ENCODE measurements around the gene EXTL1.
A peak's percentile ranks its signal among the peaks of the same experiment; 100 is the strongest.
"Not testable (repeated sequence)": the region's sequence is repeated elsewhere in the genome, so short reads cannot be mapped to it uniquely, and the experiment has no call there.

The EXTL1 gene

GRCh38 chr1:26021647-26022403, at the start of gene EXTL1:
Gene EXTL1, plus strand, starts transcription at chr1:26021775. Its CDS starts 872 bp downstream, at chr1:26022647.
- no peak for DNase-seq

- no peak for DNase-seq
Measured at GRCh38 chr1:25971811-25972180, 49.8 kb upstream of the EXTL1 start.

- DNase-seq = no peak
Measured at GRCh38 chr1:25973610-25974321, 47.8 kb upstream of the EXTL1 start.

- no peak for DNase-seq
Measured at GRCh38 chr1:25977801-25978200, 43.8 kb upstream of the EXTL1 start.

- DNase-seq = no peak
Measured at GRCh38 chr1:25978403-25978802, 43.2 kb upstream of the EXTL1 start.

GRCh38 chr1:25979210-25979609, 42.4 kb upstream of the EXTL1 start:
- no peak for DNase-seq

- DNase-seq = no peak
Measured at GRCh38 chr1:25985171-25985570, 36.4 kb upstream of the EXTL1 start.

- DNase-seq = no peak
Measured at GRCh38 chr1:25985670-25986069, 35.9 kb upstream of the EXTL1 start.

- not testable (repeated sequence) for DNase-seq
Measured at GRCh38 chr1:25986773-25987172, 34.8 kb upstream of the EXTL1 start.

GRCh38 chr1:25987951-25988350, 33.6 kb upstream of the EXTL1 start:
- no peak for DNase-seq

- no peak for DNase-seq
Measured at GRCh38 chr1:25989440-25990234, 31.9 kb upstream of the EXTL1 start.

GRCh38 chr1:25990251-25990650, 31.3 kb upstream of the EXTL1 start:
- DNase-seq = no peak

- no peak for DNase-seq
Measured at GRCh38 chr1:25990702-25991395, 30.7 kb upstream of the EXTL1 start.

GRCh38 chr1:25991937-25992688, 29.5 kb upstream of the EXTL1 start:
- no peak for DNase-seq

GRCh38 chr1:25992689-25993171, 28.8 kb upstream of the EXTL1 start:
- no peak for DNase-seq

- no peak for DNase-seq
Measured at GRCh38 chr1:25993197-25993951, 28.2 kb upstream of the EXTL1 start.

GRCh38 chr1:25994402-25995150, 27.0 kb upstream of the EXTL1 start:
- DNase-seq = no peak

- peak in 2 of 3 experiments; percentile 54 to 61 for DNase-seq
Measured at GRCh38 chr1:25996966-25997827, 24.4 kb upstream of the EXTL1 start.

All from NCI-H1417 (cell line).